HG02943 (cell line): ENCODE data around the gene FRG2.
"Not testable (repeated sequence)": the region's sequence is repeated elsewhere in the genome, so short reads cannot be mapped to it uniquely, and the experiment has no call there.

Experiments
- ATAC-seq: cut with Tn5 transposase; IDR thresholded peaks from one replicate; pipeline ENCODE4 v1.9.1; 2021; ENCODE audit warnings: mild to moderate bottlenecking, low read depth, moderate library complexity; ENCODE audit not compliant: unreplicated experiment

Gene FRG2

GRCh38 chr4:190027156-190027555, at the start of gene FRG2:
FRG2 (minus strand) TSS chr4:190027256; CDS start chr4:190027204, 52 bp downstream.
- ATAC-seq, result not testable (repeated sequence)

- not testable (repeated sequence) for ATAC-seq
Observed at GRCh38 chr4:190068351-190068750, 41.3 kb upstream of the FRG2 start.

- not testable (repeated sequence) for ATAC-seq
Observed at GRCh38 chr4:190064805-190065204, 37.7 kb upstream of the FRG2 start.

GRCh38 chr4:190064342-190064741, 37.3 kb upstream of the FRG2 start, which contains the start of gene DBET:
DBET (plus strand) TSS chr4:190064502.
- not testable (repeated sequence) for ATAC-seq

GRCh38 chr4:190058997-190059396, 31.9 kb upstream of the FRG2 start:
- not testable (repeated sequence) for ATAC-seq

- ATAC-seq, result not testable (repeated sequence)
Observed at GRCh38 chr4:190049378-190050239, 22.6 kb upstream of the FRG2 start.

GRCh38 chr4:190047627-190048026, 20.6 kb upstream of the FRG2 start:
- not testable (repeated sequence) for ATAC-seq

- ATAC-seq, result not testable (repeated sequence)
Observed at GRCh38 chr4:190040873-190041272, 13.8 kb upstream of the FRG2 start.

- not testable (repeated sequence) for ATAC-seq
Observed at GRCh38 chr4:190037704-190038388, 10.8 kb upstream of the FRG2 start.

GRCh38 chr4:190031264-190031663, 4.2 kb upstream of the FRG2 start:
- ATAC-seq, result not testable (repeated sequence)

GRCh38 chr4:190022614-190023281, 4.3 kb downstream of the FRG2 start:
- not testable (repeated sequence) for ATAC-seq

GRCh38 chr4:190021973-190022372, 5.1 kb downstream of the FRG2 start:
- ATAC-seq, result not testable (repeated sequence)

- no peak for ATAC-seq
Observed at GRCh38 chr4:190020790-190021717, 6.0 kb downstream of the FRG2 start.

GRCh38 chr4:190019859-190020463, 7.1 kb downstream of the FRG2 start:
- ATAC-seq, result not testable (repeated sequence)

- ATAC-seq, result no peak
Observed at GRCh38 chr4:190019023-190019858, 7.8 kb downstream of the FRG2 start.

GRCh38 chr4:190018201-190018920, 8.7 kb downstream of the FRG2 start:
- ATAC-seq, result no peak

- ATAC-seq, result no peak
Observed at GRCh38 chr4:190017357-190018200, 9.5 kb downstream of the FRG2 start.
